PC-9 (cell line): ENCODE data around the gene PTPN1. TPM values are rescaled to one million over a fixed set of nuclear protein-coding genes. Genes with fewer than 3 reads are reported as not detected.

ENCODE experiments used
- BruUV-seq: library from RNA; stranded (reverse); fragments of 400-500 nt; replicated peaks from 2 replicates; lab custom pipeline; 2021; lab: Mats Ljungman, UMichigan
- CTCF ChIA-PET: fragments of 300-600 bp; sonication (Branson Sonifier 250); formaldehyde crosslinking; loops from one replicate; lab custom pipeline; 2022; ENCODE audit warnings: antibody characterized with exemption; lab: Charles Lee
- POLR2A ChIA-PET: fragments of 300-600 bp; sonication (Branson Sonifier 250); formaldehyde crosslinking; loops from one replicate; lab custom pipeline; 2022; ENCODE audit warnings: antibody characterized with exemption; ENCODE audit not compliant: unreplicated experiment; lab: Charles Lee
- DNase-seq, 2 experiments: peaks; one replicate each; pipeline versions ENCODE4 v3.0.0 to v3.0.0-alpha.2; 2015 to 2022; ENCODE audit warnings: mixed read lengths in 1 of 2
- H2AFZ ChIP-seq: fragments of 200-600 bp; sonication (generic); 2 replicates; pipeline ENCODE4 v1.8.1; 2017; ENCODE audit warnings: antibody characterized with exemption
- H3F3A ChIP-seq: fragments of 200-600 bp; sonication (generic); 2 replicates; pipeline ENCODE4 v1.8.1; 2017; ENCODE audit warnings: antibody characterized with exemption, mild to moderate bottlenecking, low read depth; ENCODE audit not compliant: insufficient read depth
- H3K27ac ChIP-seq: fragments of 200-600 bp; sonication (generic); 2 replicates; pipeline ENCODE4 v1.6.1; 2016; ENCODE audit warnings: mixed run types
- H3K27me3 ChIP-seq: fragments of 200-600 bp; sonication (generic); 2 replicates; pipeline ENCODE4 v1.6.1; 2016; ENCODE audit warnings: low read depth, mixed run types; ENCODE audit not compliant: insufficient read depth
- H3K36me3 ChIP-seq: fragments of 200-600 bp; sonication (generic); 2 replicates; pipeline ENCODE4 v1.6.1; 2016; ENCODE audit warnings: low read depth, mixed run types
- H3K4me1 ChIP-seq: fragments of 200-600 bp; sonication (generic); replicated peaks from 2 replicates; pipeline ENCODE4 v1.6.1; 2016; ENCODE audit warnings: mixed run types; ENCODE audit not compliant: insufficient read depth
- H3K4me2 ChIP-seq: fragments of 200-600 bp; sonication (generic); 2 replicates; pipeline ENCODE4 v1.6.1; 2017; ENCODE audit warnings: mixed run types
- H3K4me3 ChIP-seq: fragments of 200-600 bp; sonication (generic); 2 replicates; pipeline ENCODE4 v1.6.1; 2016; ENCODE audit warnings: mixed run types
- H3K79me2 ChIP-seq: fragments of 200-600 bp; sonication (generic); 2 replicates; pipeline ENCODE4 v1.6.1; 2017; ENCODE audit warnings: low read depth, mixed run types
- H3K9me2 ChIP-seq: fragments of 200-600 bp; sonication (generic); 2 replicates; pipeline ENCODE4 v1.8.1; 2017; ENCODE audit warnings: mild to moderate bottlenecking; ENCODE audit not compliant: insufficient read depth
- H3K9me3 ChIP-seq: fragments of 200-600 bp; sonication (generic); 2 replicates; pipeline ENCODE4 v1.8.1; 2016; ENCODE audit warnings: low read depth; ENCODE audit not compliant: insufficient read depth
- H4K20me1 ChIP-seq: fragments of 200-600 bp; sonication (generic); 2 replicates; pipeline ENCODE4 v1.8.1; 2017; ENCODE audit not compliant: insufficient read depth
- CTCF ChIP-seq: fragments of 200-600 bp; sonication (generic); conservative IDR thresholded peaks from 2 replicates; pipeline ENCODE4 v1.6.1; 2017; ENCODE audit warnings: mixed run types, antibody characterized with exemption, mild to moderate bottlenecking, moderate library complexity
- EZH2 ChIP-seq: fragments of 200-600 bp; sonication (generic); IDR thresholded peaks from 2 replicates; pipeline ENCODE4 v1.8.0; 2017; ENCODE audit warnings: antibody characterized with exemption, low read depth
- intact Hi-C: fragments of 100-400 bp; cut with micrococcal nuclease; formaldehyde crosslinking; loops from one replicate; pipeline ENCODE4 v1.10.0; 2022; ENCODE audit not compliant: unreplicated experiment
- total RNA-seq: library from RNA; stranded (reverse); gene quantifications from 2 replicates; pipeline ENCODE4 v1.2.3, GENCODE V29; 2021

PTPN1 gene
- total RNA-seq, 1 experiment from 2014 or later, result 59.8 TPM

- Histone ChIP-seq H3K27me3 (no peaks in the 10 kb centered on the region), H3K36me3 (no peaks in the 10 kb centered on the region), H4K20me1 (no peaks in the 10 kb centered on the region), H3F3A (peaks cover 3% of the 10 kb centered on the region; the same call in 1 of the 2 replicates), H3K79me2 (no peaks in the 10 kb centered on the region), H3K9me3 (no peaks in the 10 kb centered on the region), H3K4me2 (no peak overlapping the region), H3K4me1 (no peaks in the 10 kb centered on the region), H2AFZ (no peak overlapping the region), H3K27ac (no peak overlapping the region), H3K4me3 (no peak overlapping the region), H3K9me2 (no peaks in the 10 kb centered on the region)
- intact Hi-C loops, result no loop called here
- no peak for DNase-seq
- POLR2A ChIA-PET, result no interaction called here
- TF ChIP-seq EZH2, result no peak
- no peak for TF ChIP-seq CTCF
- no TSS peak for BruUV-seq
- CTCF ChIA-PET, result interaction anchor here (0.6 kb wide), 1 partner anchor 26 kb away, joined by 3 read pairs; no protein-coding TSS in a partner anchor
These were observed 82.3 kb downstream of the PTPN1 start for GRCh38 chr20:50592282-50593004.

- no TSS peak for BruUV-seq
- H3K9me3 ChIP-seq, result no peaks in the 10 kb centered on the region
- H3K36me3 ChIP-seq, result no peaks in the 10 kb centered on the region
- TF ChIP-seq EZH2, result no peak
- no peak for TF ChIP-seq CTCF
- peaks cover 3% of the 10 kb centered on the region; the same call in 1 of the 2 replicates for H3F3A ChIP-seq
- H3K27ac ChIP-seq, result no peak overlapping the region
- H3K9me2 ChIP-seq, result no peaks in the 10 kb centered on the region
- no peak overlapping the region for H2AFZ ChIP-seq
- no peaks in the 10 kb centered on the region for H4K20me1 ChIP-seq
- CTCF ChIA-PET, result no interaction called here
- no peak overlapping the region for H3K4me2 ChIP-seq
- no peaks in the 10 kb centered on the region for H3K79me2 ChIP-seq
- no peaks in the 10 kb centered on the region for H3K4me1 ChIP-seq
- H3K4me3 ChIP-seq, result no peak overlapping the region
- DNase-seq, result no peak
- no peaks in the 10 kb centered on the region for H3K27me3 ChIP-seq
- POLR2A ChIA-PET, result no interaction called here
- intact Hi-C loops, result no loop called here
These were observed 82.8 kb downstream of the PTPN1 start for GRCh38 chr20:50593005-50593335.

GRCh38 chr20:50594231-50594590, 84.0 kb downstream of the PTPN1 start:
- ChIA-PET CTCF (interaction anchor here (0.6 kb wide), 1 partner anchor 179 kb away, joined by 4 read pairs; no protein-coding TSS in a partner anchor), POLR2A (no interaction called here)
- H3K9me3 ChIP-seq, result no peaks in the 10 kb centered on the region
- no peak for DNase-seq
- no peak overlapping the region for H3K4me2 ChIP-seq
- H4K20me1 ChIP-seq, result no peaks in the 10 kb centered on the region
- H3K36me3 ChIP-seq, result no peaks in the 10 kb centered on the region
- H3K9me2 ChIP-seq, result no peaks in the 10 kb centered on the region
- no peaks in the 10 kb centered on the region for H3K79me2 ChIP-seq
- H3F3A ChIP-seq, result peaks cover 3% of the 10 kb centered on the region; the same call in 1 of the 2 replicates
- TF ChIP-seq CTCF (no peak), EZH2 (no peak)
- H3K27ac ChIP-seq, result no peak overlapping the region
- no peaks in the 10 kb centered on the region for H3K4me1 ChIP-seq
- H3K27me3 ChIP-seq, result no peaks in the 10 kb centered on the region
- no peak overlapping the region for H2AFZ ChIP-seq
- H3K4me3 ChIP-seq, result no peak overlapping the region
- intact Hi-C loops, result no loop called here
- BruUV-seq, result no TSS peak
